GF-D8 (cell line): ENCODE data around the gene SEMA4A.
"Not testable (repeated sequence)": the region's sequence is repeated elsewhere in the genome, so short reads cannot be mapped to it uniquely, and the experiment has no call there.

Experiments used
- DNase-seq: peaks from one replicate; lab custom pipeline; 2025; lab: John Stamatoyannopoulos, UW

The SEMA4A gene

GRCh38 chr1:156160000-156160742, 6.8 kb downstream of the SEMA4A start:
- no peak for DNase-seq

- DNase-seq, result no peak
Observed at GRCh38 chr1:156160743-156161171, 7.4 kb downstream of the SEMA4A start.

- DNase-seq, result no peak
Observed at GRCh38 chr1:156162430-156163037, 9.1 kb downstream of the SEMA4A start.

GRCh38 chr1:156163712-156164111, 10.3 kb downstream of the SEMA4A start:
- DNase-seq, result no peak

- no peak for DNase-seq
Observed at GRCh38 chr1:156164125-156164831, 10.9 kb downstream of the SEMA4A start.

- DNase-seq, result no peak
Observed at GRCh38 chr1:156165083-156165482, 11.7 kb downstream of the SEMA4A start.

GRCh38 chr1:156167536-156167935, 14.2 kb downstream of the SEMA4A start:
- no peak for DNase-seq

GRCh38 chr1:156172696-156173470, 19.5 kb downstream of the SEMA4A start:
- no peak for DNase-seq

GRCh38 chr1:156176610-156177210, 23.3 kb downstream of the SEMA4A start:
- DNase-seq, result no peak

- DNase-seq, result no peak
Observed at GRCh38 chr1:156177919-156178654, 24.7 kb downstream of the SEMA4A start.

GRCh38 chr1:156180471-156180870, 27.1 kb downstream of the SEMA4A start:
- no peak for DNase-seq

- DNase-seq, result not testable (repeated sequence)
Observed at GRCh38 chr1:156181391-156181924, 28.1 kb downstream of the SEMA4A start.

- not testable (repeated sequence) for DNase-seq
Observed at GRCh38 chr1:156182010-156182779, 28.8 kb downstream of the SEMA4A start.

- DNase-seq, result not testable (repeated sequence)
Observed at GRCh38 chr1:156186347-156187177, 33.2 kb downstream of the SEMA4A start.

GRCh38 chr1:156190265-156190664, 36.9 kb downstream of the SEMA4A start:
- DNase-seq, result not testable (repeated sequence)

- no peak for DNase-seq
Observed at GRCh38 chr1:156191292-156191964, 38.0 kb downstream of the SEMA4A start.

- no peak for DNase-seq
Observed at GRCh38 chr1:156193208-156193487, 39.8 kb downstream of the SEMA4A start.

- DNase-seq, result peak; percentile 97
Observed at GRCh38 chr1:156193488-156194299, 40.3 kb downstream of the SEMA4A start, which contains the start of gene SLC25A44. SLC25A44 (plus strand) TSS chr1:156194104; CDS start chr1:156199848, 5,744 bp downstream.
